Activated CD4-positive, alpha-beta T cell treated with anti-CD3 and anti-CD28 coated beads, Interleukin-2, amount 50 U/mL, for 24 hours (primary cell): ENCODE data around the gene ZNF598.
"Not testable (repeated sequence)": the region's sequence is repeated elsewhere in the genome, so short reads cannot be mapped to it uniquely, and the experiment has no call there.

Source experiments
- DNase-seq, 2 donors: peaks; one replicate each; pipeline ENCODE4 v3.0.0-alpha.2; 2020; ENCODE audit warnings: low read depth in 1 of 2, low spot score in 1 of 2

ZNF598 gene

GRCh38 chr16:1977875-1978268, 31.7 kb downstream of the ZNF598 start:
- no peak for DNase-seq

GRCh38 chr16:1976951-1977874, 32.4 kb downstream of the ZNF598 start:
- DNase-seq = no peak

- DNase-seq = no peak
Observed at GRCh38 chr16:1976216-1976520, 33.5 kb downstream of the ZNF598 start.

- DNase-seq = no peak
Observed at GRCh38 chr16:1975432-1976215, 34.0 kb downstream of the ZNF598 start.

- DNase-seq = no peak
Observed at GRCh38 chr16:1974157-1975070, 35.2 kb downstream of the ZNF598 start.

- no peak for DNase-seq
Observed at GRCh38 chr16:1973461-1974156, 36.0 kb downstream of the ZNF598 start.

- no peak for DNase-seq
Observed at GRCh38 chr16:1972490-1972877, 37.1 kb downstream of the ZNF598 start.

GRCh38 chr16:1971796-1972489, 37.7 kb downstream of the ZNF598 start, which contains the start of gene TBL3:
Gene TBL3, plus strand, starts transcription at chr16:1972053. Its CDS starts 112 bp downstream, at chr16:1972165.
- peak; percentile 93 to 96 for DNase-seq

GRCh38 chr16:1968146-1968953, 41.3 kb downstream of the ZNF598 start:
- no peak for DNase-seq

GRCh38 chr16:1966460-1966859, 43.2 kb downstream of the ZNF598 start, which contains the start of gene RNF151:
Gene RNF151, plus strand, starts transcription at chr16:1966856. Its CDS starts 26 bp downstream, at chr16:1966882.
- no peak for DNase-seq

- DNase-seq = no peak
Observed at GRCh38 chr16:1965396-1966001, 44.1 kb downstream of the ZNF598 start.

- peak; percentile 97 for DNase-seq
Observed at GRCh38 chr16:1964506-1965395, 44.9 kb downstream of the ZNF598 start, which contains the start of gene RPS2. Gene RPS2, minus strand, starts transcription at chr16:1964826. Its CDS starts 201 bp downstream, at chr16:1964625.

GRCh38 chr16:1963806-1964505, 45.7 kb downstream of the ZNF598 start:
- DNase-seq = no peak

GRCh38 chr16:1962161-1963153, 47.2 kb downstream of the ZNF598 start:
- DNase-seq = not testable (repeated sequence)

- no peak for DNase-seq
Observed at GRCh38 chr16:1961651-1962067, 48.0 kb downstream of the ZNF598 start.
